SU-DHL-6 (cell line): Measurements from ENCODE around the gene PLXNB1.

Source experiments
- H2AFZ ChIP-seq: fragments of 200-600 bp; sonication (generic); 2 replicates; pipeline ENCODE4 v1.6.1; 2014; ENCODE audit warnings: low read depth, mild to moderate bottlenecking, moderate library complexity, mixed read lengths, antibody characterized with exemption, low read length; ENCODE audit not compliant: severe bottlenecking
- H3F3A ChIP-seq: fragments of 200-600 bp; shearing (Covaris generic); 2 replicates; pipeline ENCODE4 v1.6.0; 2016; ENCODE audit warnings: antibody characterized with exemption, mild to moderate bottlenecking; ENCODE audit not compliant: insufficient read depth
- H3K27ac ChIP-seq: fragments of 200-600 bp; sonication (generic); 2 replicates; pipeline ENCODE4 v1.5.1; 2016; ENCODE audit warnings: low read depth, mild to moderate bottlenecking, low read length, moderate library complexity, mixed read lengths
- H3K27me3 ChIP-seq: fragments of 200-600 bp; sonication (generic), shearing (Covaris generic); 2 replicates; pipeline ENCODE4 v1.6.0; 2014; ENCODE audit warnings: mild to moderate bottlenecking, low read length
- H3K36me3 ChIP-seq: fragments of 200-600 bp; sonication (generic); 2 replicates; pipeline ENCODE4 v1.6.1; 2014; ENCODE audit warnings: mild to moderate bottlenecking, low read length, mixed read lengths
- H3K4me2 ChIP-seq: fragments of 300-600, 200-600 bp; shearing (Covaris generic), sonication (generic); 2 replicates; pipeline ENCODE4 v1.6.0; 2014; ENCODE audit warnings: low read length, low read depth, mild to moderate bottlenecking; ENCODE audit not compliant: poor library complexity, severe bottlenecking
- H3K4me3 ChIP-seq: fragments of 200-600 bp; sonication (generic); 2 replicates; pipeline ENCODE4 v1.5.1; 2014; ENCODE audit warnings: antibody characterized with exemption, low read length, mild to moderate bottlenecking, mixed read lengths; ENCODE audit not compliant: insufficient read depth, poor library complexity, severe bottlenecking
- H3K79me2 ChIP-seq: fragments of 200-600 bp; sonication (generic); 2 replicates; pipeline ENCODE4 v1.6.1; 2014; ENCODE audit warnings: mild to moderate bottlenecking, low read length, moderate library complexity; ENCODE audit not compliant: insufficient read depth
- H3K9ac ChIP-seq: fragments of 200-600 bp; sonication (generic); 2 replicates; pipeline ENCODE4 v1.7.0; 2014; ENCODE audit warnings: mild to moderate bottlenecking, low read length
- H3K9me2 ChIP-seq: fragments of 200-600 bp; sonication (generic); replicated peaks from 2 replicates; pipeline ENCODE4 v1.6.1; 2014; ENCODE audit warnings: low read length; ENCODE audit not compliant: insufficient read depth
- H3K9me3 ChIP-seq: fragments of 200-600 bp; sonication (generic); 2 replicates; pipeline ENCODE4 v1.6.1; 2014; ENCODE audit warnings: low read length, mixed read lengths; ENCODE audit not compliant: insufficient read depth
- H4K20me1 ChIP-seq: fragments of 200-600 bp; sonication (generic); 2 replicates; pipeline ENCODE4 v1.6.1; 2014; ENCODE audit warnings: low read depth, mild to moderate bottlenecking, antibody characterized with exemption, low read length, moderate library complexity, mixed read lengths
- CTCF ChIP-seq: fragments of 200-600 bp; sonication (generic); IDR thresholded peaks from one replicate; pipeline ENCODE4 v1.5.1; 2017; ENCODE audit warnings: antibody characterized with exemption, mild to moderate bottlenecking, low read length, moderate library complexity; ENCODE audit not compliant: insufficient read depth, poor library complexity, severe bottlenecking
- EZH2phosphoT487 ChIP-seq: fragments of 200-600 bp; sonication (generic), shearing (Covaris generic); conservative IDR thresholded peaks from 2 replicates; pipeline ENCODE4 v1.6.1; 2018; ENCODE audit warnings: mild to moderate bottlenecking, antibody characterized with exemption, low read length, moderate library complexity, mixed read lengths

Gene PLXNB1

GRCh38 chr3:48361928-48362327, 68.0 kb downstream of the PLXNB1 start:
- Histone ChIP-seq H3K79me2 (no peaks in the 10 kb centered on the region), H3K4me2 (no peak overlapping the region), H3K27me3 (0 out of 2 replicates have a peak, but pooled peaks cover 3% of the 10 kb centered on the region), H3K9me2 (no peaks in the 10 kb centered on the region), H3K36me3 (peaks cover 4% of the 10 kb centered on the region; the same call in 1 of the 2 replicates), H3F3A (no peaks in the 10 kb centered on the region), H2AFZ (no peak overlapping the region), H3K9ac (no peak overlapping the region), H3K9me3 (peaks cover 17% of the 10 kb centered on the region; the same call in 1 of the 2 replicates), H3K27ac (no peak overlapping the region), H4K20me1 (no peaks in the 10 kb centered on the region), H3K4me3 (no peak overlapping the region)
- TF ChIP-seq EZH2phosphoT487 (no peak), CTCF (no peak)

- H3K9me3 ChIP-seq = peaks cover 19% of the 10 kb centered on the region; the same call in 1 of the 2 replicates
- peaks cover 4% of the 10 kb centered on the region; the same call in 1 of the 2 replicates for H3K36me3 ChIP-seq
- H4K20me1 ChIP-seq = no peaks in the 10 kb centered on the region
- H3F3A ChIP-seq = no peaks in the 10 kb centered on the region
- TF ChIP-seq CTCF = no peak
- TF ChIP-seq EZH2phosphoT487 = no peak
- no peak overlapping the region for H3K4me2 ChIP-seq
- H2AFZ ChIP-seq = no peak overlapping the region
- no peak overlapping the region for H3K4me3 ChIP-seq
- no peak overlapping the region for H3K9ac ChIP-seq
- H3K9me2 ChIP-seq = no peaks in the 10 kb centered on the region
- H3K79me2 ChIP-seq = no peaks in the 10 kb centered on the region
- 0 out of 2 replicates have a peak, but pooled peaks cover 3% of the 10 kb centered on the region for H3K27me3 ChIP-seq
- no peak overlapping the region for H3K27ac ChIP-seq
Observed at GRCh38 chr3:48356419-48356818, 73.5 kb downstream of the PLXNB1 start.

DNA sequence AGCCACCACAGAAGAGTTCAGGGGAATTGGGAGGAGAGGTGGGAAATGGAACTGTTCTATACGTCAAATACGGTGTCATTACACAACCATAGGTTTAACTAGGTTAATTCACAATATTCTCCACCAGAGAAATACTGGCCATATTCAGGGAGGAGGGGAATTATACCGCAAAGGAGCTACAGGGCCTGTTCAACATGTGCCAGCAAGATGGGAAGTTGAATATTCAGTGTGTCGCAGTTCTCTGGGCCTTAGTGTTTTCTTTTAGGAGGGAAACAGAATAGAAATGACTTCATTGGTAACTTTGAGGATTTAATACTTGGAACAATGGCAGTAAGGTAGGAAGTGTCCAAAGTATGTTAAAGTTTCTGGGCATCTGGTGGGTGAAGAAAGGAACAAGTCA, 75.9 kb downstream of the PLXNB1 start:
- no peaks in the 10 kb centered on the region for H4K20me1 ChIP-seq
- H2AFZ ChIP-seq = no peak overlapping the region

More for the DNA sequence above, 75.9 kb downstream of the PLXNB1 start:
- Histone ChIP-seq H3K9me2 (no peaks in the 10 kb centered on the region), H3K79me2 (no peaks in the 10 kb centered on the region), H3K27me3 (no peaks in the 10 kb centered on the region), H3F3A (no peaks in the 10 kb centered on the region), H3K4me3 (no peak overlapping the region), H3K9me3 (peaks cover 19% of the 10 kb centered on the region; the same call in 1 of the 2 replicates), H3K9ac (no peak overlapping the region), H3K4me2 (no peak overlapping the region), H3K27ac (no peak overlapping the region), H3K36me3 (no peaks in the 10 kb centered on the region)
- TF ChIP-seq CTCF = no peak
- TF ChIP-seq EZH2phosphoT487 = no peak
